K562 (cell line): ENCODE results near the gene CCNY. TPM values are rescaled to one million over a fixed set of nuclear protein-coding genes. Genes with fewer than 3 reads are reported as not detected.

ENCODE experiments used
- BRF2 ChIP-seq: IDR thresholded peaks from 3 replicates; pipeline ENCODE4 v1.6.1; 2011; ENCODE audit warnings: borderline replicate concordance, mild to moderate bottlenecking; ENCODE audit not compliant: insufficient read length, insufficient read depth
- CHD4 ChIP-seq: fragments of 200-600 bp; sonication (generic); IDR thresholded peaks from 3 replicates; pipeline ENCODE4 v1.6.1; 2012; ENCODE audit warnings: low read depth, mild to moderate bottlenecking, mixed read lengths, low read length, inconsistent platforms; ENCODE audit not compliant: insufficient read depth, insufficient replicate concordance, poor library complexity, severe bottlenecking
- CTCF ChIP-seq, 3 experiments: IDR thresholded peaks in 2 of 3; conservative IDR thresholded peaks in 1 of 3; 2 replicates each; pipeline ENCODE4 v1.5.1; 2011 to 2012; ENCODE audit warnings: low read length in 3 of 3, mild to moderate bottlenecking in 3 of 3, control low read depth in 2 of 3, improper control_type of control experiment in 1 of 3, inconsistent platforms in 1 of 3, low read depth in 1 of 3, mixed read lengths in 1 of 3, moderate library complexity in 1 of 3; ENCODE audit not compliant: insufficient read depth in 2 of 3
- E4F1 ChIP-seq: fragments of 250-450 bp; sonication (Bioruptor Pico); IDR thresholded peaks from 2 replicates; pipeline ENCODE4 v1.5.0; 2021; ENCODE audit warnings: mild to moderate bottlenecking, borderline replicate concordance
- ERF ChIP-seq: fragments of 450-650 bp; formaldehyde crosslinking; IDR thresholded peaks from 2 replicates; pipeline ENCODE4 v1.4.0; 2020; ENCODE audit warnings: mild to moderate bottlenecking, mixed read lengths
- KDM1A ChIP-seq, 2 experiments: fragments of 450-650 bp; IDR thresholded peaks; 2 replicates each; pipeline ENCODE4 v1.6.1; 2016; ENCODE audit warnings: mild to moderate bottlenecking in 2 of 2
- KLF10 ChIP-seq: fragments of 250-450 bp; sonication (Bioruptor Pico); IDR thresholded peaks from 2 replicates; pipeline ENCODE4 v1.6.1; 2021; ENCODE audit warnings: matching md5 sums
- LCOR ChIP-seq: sonication (generic); formaldehyde crosslinking; IDR thresholded peaks from 2 replicates; pipeline ENCODE4 v1.8.0; 2022; ENCODE audit warnings: mild to moderate bottlenecking, missing genetic modification reagents
- MYBL2 ChIP-seq, 2 experiments: fragments of 450-650 bp in 1 of 2; sonication (generic) in 1 of 2; formaldehyde crosslinking in 1 of 2; IDR thresholded peaks; 2 replicates each; pipeline versions ENCODE4 v1.6.1 to v1.8.1; 2017 to 2022; ENCODE audit warnings: borderline replicate concordance in 1 of 2, inconsistent platforms in 1 of 2, low read depth in 1 of 2, mild to moderate bottlenecking in 1 of 2, missing genetic modification reagents in 1 of 2, moderate library complexity in 1 of 2
- NFE2L1 ChIP-seq: fragments of 450-650 bp; IDR thresholded peaks from 2 replicates; pipeline ENCODE4 v1.6.1; 2016; ENCODE audit warnings: missing genetic modification characterization, low read depth, mild to moderate bottlenecking, missing compliant biosample characterization, moderate library complexity, borderline replicate concordance
- NFIX ChIP-seq: fragments of 250-450 bp; sonication (Bioruptor Pico); IDR thresholded peaks from 2 replicates; pipeline ENCODE4 v1.4.0; 2020; ENCODE audit warnings: low read depth, mild to moderate bottlenecking, moderate library complexity
- POLR2AphosphoS5 ChIP-seq: IDR thresholded peaks from 2 replicates; pipeline ENCODE4 v1.6.1; 2011; ENCODE audit warnings: mild to moderate bottlenecking, low read depth, low read length, moderate library complexity; ENCODE audit not compliant: control insufficient read depth, insufficient read depth
- SAP30 ChIP-seq: fragments of 200-600 bp; sonication (generic); IDR thresholded peaks from 2 replicates; pipeline ENCODE4 v1.6.1; 2012; ENCODE audit warnings: borderline replicate concordance, low read depth, mild to moderate bottlenecking, moderate library complexity, low read length, control low read depth, inconsistent platforms; ENCODE audit not compliant: insufficient read depth, poor library complexity, severe bottlenecking
- TFAP4 ChIP-seq: sonication (generic); formaldehyde crosslinking; IDR thresholded peaks from 2 replicates; pipeline ENCODE4 v1.8.0; 2022; ENCODE audit warnings: missing genetic modification reagents, mild to moderate bottlenecking, moderate library complexity, borderline replicate concordance
- ZBTB26 ChIP-seq: fragments of 450-650 bp; formaldehyde crosslinking; IDR thresholded peaks from 2 replicates; pipeline ENCODE4 v1.4.0; 2022; ENCODE audit warnings: missing genetic modification characterization
- ZFP1 ChIP-seq: fragments of 450-650 bp; formaldehyde crosslinking; IDR thresholded peaks from 2 replicates; pipeline ENCODE4 v1.4.0; 2020; ENCODE audit warnings: mild to moderate bottlenecking, mixed read lengths
- ZFX ChIP-seq: sonication (generic); formaldehyde crosslinking; IDR thresholded peaks from 2 replicates; pipeline ENCODE4 v1.8.0; 2022; ENCODE audit warnings: mild to moderate bottlenecking, missing genetic modification reagents, moderate library complexity
- polyA plus RNA-seq, 8 experiments: library from polyadenylated mRNA; depleted of rRNA in 4 of 8; stranded (reverse) in 5 of 8; unstranded in 3 of 8; fragments of >200 nt; fragmentation: Nextera tagmentation in 2 of 8; fragmentation: Illumina TruSeq in 1 of 8; extraction: Ambion mirVana in 2 of 8; extraction: Trizol in 1 of 8; gene quantifications; 2 replicates each; pipeline versions ENCODE4 v1.2.1 to v1.2.3, GENCODE V29; 2011 to 2014; ENCODE audit warnings: inconsistent platforms in 1 of 8, missing spikeins in 1 of 8
- total RNA-seq, 7 experiments: library from RNA; depleted of rRNA in 6 of 7; stranded (reverse); fragments of >200 nt in 6 of 7; fragmentation: Illumina TruSeq in 2 of 7; extraction: Trizol in 2 of 7; gene quantifications; 2 replicates each; pipeline versions ENCODE4 v1.2.1 to v1.2.3, GENCODE V29; 2011 to 2021; ENCODE audit warnings: low replicate concordance in 1 of 7

The CCNY gene
- total and polyA plus RNA-seq, 9 of the 15 experiments (the other 6 are each of a cell fraction or from before 2014, with no cell fraction given) = 8.4 to 109 (median 38.6) TPM

- TF ChIP-seq BRF2 (no peak), ZFP1 (CRISPR knock-in tag) (no peak), NFIX (CRISPR knock-in tag) (no peak), KLF10 (CRISPR knock-in tag) (no peak), MYBL2 (IDR thresholded peaks at IDR 0.05; ENCODE audit: low read depth) (no peak), MYBL2 (CRISPR knock-in tag; IDR thresholded peaks at IDR 0.05; ENCODE audit: borderline replicate concordance) (no peak), SAP30 (no peak), CTCF (IDR thresholded peaks at IDR 0.05 in 2 of 3, conservative IDR thresholded peaks at IDR 0.05 in 1 of 3; ENCODE audit: insufficient read depth in 2 of 3, low read depth in 1 of 3, low read length in 3 of 3) (no peak), ZFX (CRISPR knock-in tag) (peak; percentile 57), KDM1A (IDR thresholded peaks at IDR 0.05) (no peak), NFE2L1 (no peak), E4F1 (CRISPR knock-in tag) (no peak), ZBTB26 (CRISPR knock-in tag) (no peak), TFAP4 (CRISPR knock-in tag) (peak; percentile 54), POLR2AphosphoS5 (no peak), CHD4 (no peak), LCOR (CRISPR knock-in tag) (0 out of 2 replicates have a peak, but pooled peaks have one; percentile 24), ERF (CRISPR knock-in tag) (no peak)
These were observed 863 bp downstream of the CCNY start (continued) for GRCh38 chr10:35336921-35337823.
